NCI-H146 (cell line): ENCODE results near the gene TSPAN5.

Experiments used
- DNase-seq: peaks from one replicate; lab custom pipeline; 2025; lab: John Stamatoyannopoulos, UW

TSPAN5 gene

GRCh38 chr4:98517218-98518021, 141.0 kb downstream of the TSPAN5 start:
- no peak for DNase-seq

GRCh38 chr4:98516441-98517217, 141.8 kb downstream of the TSPAN5 start:
- no peak for DNase-seq

- no peak for DNase-seq
Measured at GRCh38 chr4:98516042-98516440, 142.4 kb downstream of the TSPAN5 start.

GRCh38 chr4:98515470-98515809, 143.0 kb downstream of the TSPAN5 start:
- DNase-seq: no peak

GRCh38 chr4:98514741-98515469, 143.5 kb downstream of the TSPAN5 start:
- DNase-seq: no peak

GRCh38 chr4:98512918-98513317, 145.5 kb downstream of the TSPAN5 start:
- no peak for DNase-seq

GRCh38 chr4:98510757-98511517, 147.5 kb downstream of the TSPAN5 start:
- no peak for DNase-seq

GRCh38 chr4:98510340-98510739, 148.1 kb downstream of the TSPAN5 start:
- DNase-seq: no peak

GRCh38 chr4:98509721-98510120, 148.7 kb downstream of the TSPAN5 start:
- no peak for DNase-seq

- no peak for DNase-seq
Measured at GRCh38 chr4:98508829-98509598, 149.4 kb downstream of the TSPAN5 start.

GRCh38 chr4:98508248-98508647, 150.2 kb downstream of the TSPAN5 start:
- no peak for DNase-seq

- no peak for DNase-seq
Measured at GRCh38 chr4:98507299-98507698, 151.1 kb downstream of the TSPAN5 start.

- no peak for DNase-seq
Measured at GRCh38 chr4:98506462-98507132, 151.8 kb downstream of the TSPAN5 start.

- DNase-seq: no peak
Measured at GRCh38 chr4:98505992-98506391, 152.4 kb downstream of the TSPAN5 start.

GRCh38 chr4:98504091-98504490, 154.3 kb downstream of the TSPAN5 start:
- no peak for DNase-seq

GRCh38 chr4:98503676-98504075, 154.7 kb downstream of the TSPAN5 start:
- DNase-seq: no peak

- DNase-seq: no peak
Measured at GRCh38 chr4:98502624-98503023, 155.8 kb downstream of the TSPAN5 start.

GRCh38 chr4:98502031-98502430, 156.4 kb downstream of the TSPAN5 start:
- DNase-seq: no peak

GRCh38 chr4:98501383-98501782, 157.0 kb downstream of the TSPAN5 start:
- DNase-seq: no peak

GRCh38 chr4:98498774-98499173, 159.6 kb downstream of the TSPAN5 start:
- DNase-seq: no peak
